BE2C (cell line): ENCODE data around the gene NELFCD.

ENCODE experiments used
- DNase-seq: peaks from one replicate; pipeline ENCODE4 v3.0.0-alpha.2; 2020
- H3K27me3 ChIP-seq: fragments of 250-450 bp; sonication (Bioruptor Pico); 2 replicates; pipeline ENCODE4 v1.5.1; 2020; ENCODE audit warnings: mild to moderate bottlenecking
- H3K36me3 ChIP-seq: fragments of 250-450 bp; sonication (Bioruptor Pico); 2 replicates; pipeline ENCODE4 v1.5.1; 2020; ENCODE audit warnings: mild to moderate bottlenecking
- H3K4me1 ChIP-seq: fragments of 250-450 bp; sonication (Bioruptor Pico); 2 replicates; pipeline ENCODE4 v1.5.1; 2020
- H3K4me3 ChIP-seq: 2 replicates; pipeline ENCODE4 v1.5.1; 2011; ENCODE audit warnings: low read depth, low read length
- H3K9me3 ChIP-seq: fragments of 250-450 bp; sonication (Bioruptor Pico); 2 replicates; pipeline ENCODE4 v1.5.1; 2020
- CTCF ChIP-seq: IDR thresholded peaks from 2 replicates; pipeline ENCODE4 v1.5.1; 2012; ENCODE audit warnings: mild to moderate bottlenecking, low read depth, low read length

NELFCD gene

DNA sequence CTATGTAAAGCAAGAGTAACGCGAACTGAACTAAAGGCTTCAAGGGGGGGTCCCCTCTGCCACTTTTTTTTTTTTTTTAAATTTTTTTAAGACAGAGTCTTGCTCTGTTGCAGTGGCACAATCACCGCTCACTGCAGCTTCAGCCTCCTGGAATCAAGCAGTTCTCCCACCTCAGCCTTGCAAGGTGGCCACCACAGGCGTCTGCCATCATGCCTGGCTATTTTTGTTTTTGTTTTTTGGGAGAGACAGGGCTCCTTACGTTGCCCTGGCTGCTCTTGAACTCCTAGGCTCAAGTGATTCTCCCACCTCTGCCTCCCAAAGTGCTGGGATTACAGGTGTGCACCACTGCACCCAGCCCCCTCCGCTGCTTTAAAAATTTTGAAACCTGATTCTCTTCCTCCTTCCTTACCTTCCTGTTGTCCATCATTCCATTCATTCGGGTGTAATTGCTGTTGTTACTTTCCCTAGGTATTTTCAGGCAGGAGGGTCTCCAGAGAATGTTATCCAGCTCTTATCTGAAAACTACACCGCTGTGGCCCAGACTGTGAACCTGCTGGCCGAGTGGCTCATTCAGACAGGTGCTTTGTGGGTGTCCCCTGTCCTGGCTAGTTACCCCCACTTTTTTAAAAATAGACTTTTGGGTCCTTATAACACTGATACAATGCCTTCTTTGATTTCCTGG is 5.4 kb downstream of the NELFCD start:
- DNase-seq, result no peak
- H3K36me3 ChIP-seq, result peaks cover 60% of the 10 kb centered on the region
- H3K4me1 ChIP-seq, result peaks cover 25% of the 10 kb centered on the region
- TF ChIP-seq CTCF, result no peak
- H3K27me3 ChIP-seq, result no peaks in the 10 kb centered on the region
- no peak overlapping the region for H3K4me3 ChIP-seq
- H3K9me3 ChIP-seq, result no peaks in the 10 kb centered on the region

DNA sequence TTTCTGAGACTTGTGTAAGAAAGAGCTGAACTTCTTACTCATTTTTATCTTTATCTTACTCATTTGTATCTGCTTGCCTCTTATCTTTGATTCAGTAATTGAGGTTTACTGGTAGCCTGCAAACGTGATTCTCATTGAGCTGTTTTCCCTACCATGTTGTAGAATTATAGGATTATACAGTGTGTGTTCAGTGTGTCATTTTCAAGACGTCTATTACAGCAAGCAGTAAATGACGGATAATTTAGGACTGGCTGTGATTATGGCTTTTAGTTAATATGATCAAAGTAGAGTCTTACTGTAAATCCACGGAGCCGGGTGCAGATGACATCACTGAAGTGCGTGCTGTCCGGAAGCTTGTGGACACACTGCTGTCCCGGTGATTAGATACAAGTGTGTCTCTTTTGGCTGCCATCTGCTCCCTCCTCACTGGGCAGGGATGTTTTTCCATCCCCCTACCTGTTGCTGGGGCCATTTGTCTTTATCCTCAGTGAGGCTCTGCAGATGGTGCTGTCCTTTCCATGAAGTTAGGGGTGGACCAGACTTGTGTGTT is 6.0 kb downstream of the NELFCD start:
- Histone ChIP-seq H3K4me3 (no peak overlapping the region), H3K9me3 (no peaks in the 10 kb centered on the region), H3K4me1 (peaks cover 25% of the 10 kb centered on the region), H3K27me3 (no peaks in the 10 kb centered on the region), H3K36me3 (peaks cover 66% of the 10 kb centered on the region)
- DNase-seq, result peak; percentile 38
- TF ChIP-seq CTCF, result no peak

GRCh38 chr20:58987790-58988564 is 6.9 kb downstream of the NELFCD start:
- DNase-seq, result no peak
- H3K9me3 ChIP-seq, result no peaks in the 10 kb centered on the region
- peaks cover 73% of the 10 kb centered on the region for H3K36me3 ChIP-seq
- H3K4me1 ChIP-seq, result peaks cover 22% of the 10 kb centered on the region
- H3K4me3 ChIP-seq, result no peak overlapping the region
- H3K27me3 ChIP-seq, result no peaks in the 10 kb centered on the region
- TF ChIP-seq CTCF, result no peak

- TF ChIP-seq CTCF, result no peak
- Histone ChIP-seq H3K4me3 (no peak overlapping the region), H3K9me3 (no peaks in the 10 kb centered on the region), H3K36me3 (peaks cover 78% of the 10 kb centered on the region), H3K4me1 (peaks cover 22% of the 10 kb centered on the region), H3K27me3 (no peaks in the 10 kb centered on the region)
- no peak for DNase-seq
Observed at GRCh38 chr20:58988565-58988882, 7.5 kb downstream of the NELFCD start.

- H3K36me3 ChIP-seq, result peaks cover 85% of the 10 kb centered on the region
- H3K9me3 ChIP-seq, result no peaks in the 10 kb centered on the region
- peaks cover 17% of the 10 kb centered on the region for H3K4me1 ChIP-seq
- no peak for DNase-seq
- H3K27me3 ChIP-seq, result no peaks in the 10 kb centered on the region
- H3K4me3 ChIP-seq, result no peak overlapping the region
- TF ChIP-seq CTCF, result no peak
Observed at GRCh38 chr20:58989196-58989595, 8.1 kb downstream of the NELFCD start.
